Subcutaneous adipose tissue (tissue), 4 donors: ENCODE measurements around the gene ARFGEF3. TPM values are rescaled to one million over a fixed set of nuclear protein-coding genes. Genes with fewer than 3 reads are reported as not detected.

ENCODE experiments used
- CTCF ChIP-seq: fragments of 450-650 bp; IDR thresholded peaks from one replicate; pipeline ENCODE4 v1.5.1; 2016; ENCODE audit warnings: low read depth, mild to moderate bottlenecking, control low read depth, antibody characterized with exemption, moderate library complexity
- total RNA-seq, 4 donors: library from RNA; depleted of rRNA; stranded (reverse); fragments of >200 nt; gene quantifications; one replicate each; pipeline ENCODE4 v1.1.0, GENCODE V29; 2016

Gene ARFGEF3
- total RNA-seq, 4 donors from 2014 or later = 1.0 to 6.2 (median 2.3) TPM

- TF ChIP-seq CTCF = no peak
Observed at GRCh38 chr6:138229663-138230179, 68.0 kb downstream of the ARFGEF3 start.

- no peak for TF ChIP-seq CTCF
Observed at GRCh38 chr6:138230221-138230620, 68.5 kb downstream of the ARFGEF3 start.

- TF ChIP-seq CTCF = no peak
Observed at GRCh38 chr6:138230759-138231380, 69.1 kb downstream of the ARFGEF3 start.

- no peak for TF ChIP-seq CTCF
Observed at GRCh38 chr6:138231381-138231886, 69.7 kb downstream of the ARFGEF3 start.

GRCh38 chr6:138234363-138234762 is 72.6 kb downstream of the ARFGEF3 start:
- no peak for TF ChIP-seq CTCF

- TF ChIP-seq CTCF = no peak
Observed at GRCh38 chr6:138235205-138235604, 73.5 kb downstream of the ARFGEF3 start.

GRCh38 chr6:138235693-138236092 is 74.0 kb downstream of the ARFGEF3 start:
- TF ChIP-seq CTCF = no peak
